GM19468 (cell line): ENCODE measurements around the gene UBL4A.
A peak's percentile ranks its signal among the peaks of the same experiment; 100 is the strongest.

Experiments used
- ATAC-seq: cut with Tn5 transposase; IDR thresholded peaks from one replicate; pipeline ENCODE4 v1.9.1; 2021; ENCODE audit warnings: mild to moderate bottlenecking, moderate library complexity, moderate number of reproducible peaks; ENCODE audit not compliant: unreplicated experiment; ENCODE audit errors: extremely low read depth

Gene UBL4A

DNA sequence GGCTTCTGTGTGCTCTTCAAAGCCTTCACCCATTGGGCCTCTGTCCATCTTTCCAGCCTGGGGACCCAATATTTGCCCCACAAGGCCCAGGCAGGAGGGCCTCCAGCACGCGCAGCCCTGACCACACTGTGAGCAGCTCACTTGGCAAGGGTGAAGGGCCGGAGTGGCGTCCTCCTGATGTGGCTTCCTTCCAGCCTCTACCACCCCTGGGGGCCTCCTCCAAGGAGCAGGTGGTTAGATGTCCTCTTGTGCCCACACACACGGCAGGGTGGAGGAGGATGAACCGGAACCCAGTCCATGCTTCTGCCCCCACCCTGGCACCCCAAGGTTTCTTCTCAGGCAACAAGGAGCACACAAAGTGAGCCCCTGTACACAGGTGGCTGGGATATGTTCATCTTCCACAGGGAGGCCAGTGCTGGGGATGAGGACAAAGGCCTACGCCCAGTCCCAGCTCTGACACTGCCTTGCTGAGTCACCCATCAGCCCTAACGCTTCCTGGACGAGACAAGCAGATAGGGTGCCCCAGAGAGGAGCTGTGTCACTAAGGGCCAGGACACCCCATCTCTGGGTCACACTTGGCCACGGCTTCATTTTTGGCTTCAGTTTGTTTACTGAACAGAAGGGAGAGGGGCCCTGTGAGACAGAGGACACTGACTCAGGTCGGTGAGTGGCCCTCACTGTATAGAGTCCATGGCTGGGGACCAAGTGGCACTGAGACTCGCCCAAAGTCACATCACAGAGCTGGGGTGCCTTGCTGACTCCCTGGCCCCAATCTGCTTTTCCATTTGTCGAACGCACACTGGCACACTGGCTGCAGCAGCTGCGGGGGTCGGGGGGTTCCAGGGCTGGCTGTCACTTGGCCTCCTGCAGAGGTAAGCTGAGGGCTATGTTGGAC is 1.9 kb downstream of the UBL4A start:
- ATAC-seq, result no peak

DNA sequence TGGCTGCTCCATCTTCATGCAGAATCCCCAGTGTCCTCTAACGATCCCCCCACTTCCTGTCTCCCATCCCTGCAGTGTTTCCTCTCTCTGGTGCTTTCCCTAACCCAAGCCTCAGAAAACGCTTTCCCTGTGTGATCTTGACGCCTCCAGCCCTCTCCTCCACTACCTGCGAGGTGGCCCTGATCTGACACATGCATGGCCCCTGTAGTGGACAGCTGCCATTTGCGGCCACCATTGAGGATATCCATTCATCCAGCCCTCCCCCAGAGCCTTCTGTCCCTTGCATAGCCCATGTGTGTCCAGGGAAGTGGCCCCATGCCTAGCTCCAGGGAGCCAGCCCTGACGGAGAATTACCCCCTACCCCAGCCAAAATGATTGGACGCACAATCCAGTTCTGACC is 3.1 kb downstream of the UBL4A start:
- no peak for ATAC-seq

DNA sequence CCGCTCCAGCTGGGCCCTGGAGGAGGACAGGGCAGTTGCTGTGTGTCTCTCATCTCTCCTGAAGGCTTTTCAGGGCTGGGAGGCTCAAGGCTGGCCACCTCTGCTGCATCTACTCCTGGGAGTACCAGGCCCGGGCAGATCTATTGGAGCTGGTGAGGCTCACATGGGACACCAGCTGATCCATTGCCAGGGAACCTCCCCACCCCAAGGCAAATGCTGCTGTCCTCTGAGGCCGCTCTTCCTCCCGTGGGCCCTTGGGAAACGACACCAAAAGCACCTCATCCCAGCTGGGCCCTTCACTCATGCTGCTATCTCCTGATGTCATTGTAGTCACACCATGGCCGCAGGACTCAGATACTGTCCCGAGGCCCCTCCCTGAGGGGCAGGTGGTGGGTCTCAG is 3.6 kb downstream of the UBL4A start:
- no peak for ATAC-seq

DNA sequence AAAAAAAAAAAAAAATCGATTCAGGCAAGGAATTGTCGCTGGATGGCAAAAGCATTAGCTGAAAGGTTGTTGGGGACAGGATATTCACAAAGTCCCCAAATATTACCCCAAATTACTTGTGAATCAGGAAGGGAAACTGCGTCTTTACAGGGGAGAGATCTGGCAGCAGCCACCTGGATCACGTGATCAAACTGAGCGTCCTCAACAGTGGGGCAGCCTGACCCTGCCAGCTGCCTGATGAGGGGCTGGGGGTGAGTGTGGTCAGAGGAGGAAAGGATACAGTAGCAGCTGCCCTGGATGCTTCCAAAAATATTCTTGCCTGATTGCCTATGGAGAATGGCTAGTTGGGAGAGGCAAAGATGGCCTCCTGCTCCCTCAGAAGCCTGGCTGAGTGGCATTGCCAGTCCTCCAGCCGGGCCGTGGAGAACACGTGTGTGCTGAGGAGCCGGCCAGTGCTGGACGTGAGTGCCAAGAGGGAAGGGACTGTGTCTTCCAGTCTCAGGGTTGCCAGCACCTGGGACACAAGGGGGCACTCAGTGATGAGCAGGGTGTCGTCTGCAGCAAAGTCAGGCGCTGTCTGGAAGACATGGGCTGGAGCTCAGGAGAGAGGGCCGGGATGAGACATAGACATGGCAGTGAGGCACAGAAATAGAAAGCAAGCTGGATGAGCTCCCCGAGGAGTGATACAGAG is 4.4 kb downstream of the UBL4A start:
- ATAC-seq, result no peak

DNA sequence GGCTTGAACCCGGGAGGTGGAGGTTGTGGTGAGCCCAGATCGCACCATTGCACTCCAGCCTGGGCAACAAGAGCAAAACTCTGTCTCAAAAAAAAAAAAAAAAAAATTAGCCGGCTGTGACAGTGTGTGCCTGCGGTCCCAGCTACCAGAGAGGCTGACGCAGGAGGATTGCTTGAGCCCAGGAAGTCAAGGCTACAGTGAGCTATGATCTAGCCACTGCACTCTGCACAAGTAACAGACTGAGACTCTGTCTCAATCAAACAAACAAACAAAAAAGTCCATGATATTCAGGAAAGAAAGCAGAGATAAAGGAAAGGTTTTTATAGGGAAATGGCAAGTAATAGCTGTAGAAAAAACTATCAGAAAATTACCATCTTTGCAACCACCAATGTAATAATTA is 5.2 kb downstream of the UBL4A start:
- no peak for ATAC-seq

DNA sequence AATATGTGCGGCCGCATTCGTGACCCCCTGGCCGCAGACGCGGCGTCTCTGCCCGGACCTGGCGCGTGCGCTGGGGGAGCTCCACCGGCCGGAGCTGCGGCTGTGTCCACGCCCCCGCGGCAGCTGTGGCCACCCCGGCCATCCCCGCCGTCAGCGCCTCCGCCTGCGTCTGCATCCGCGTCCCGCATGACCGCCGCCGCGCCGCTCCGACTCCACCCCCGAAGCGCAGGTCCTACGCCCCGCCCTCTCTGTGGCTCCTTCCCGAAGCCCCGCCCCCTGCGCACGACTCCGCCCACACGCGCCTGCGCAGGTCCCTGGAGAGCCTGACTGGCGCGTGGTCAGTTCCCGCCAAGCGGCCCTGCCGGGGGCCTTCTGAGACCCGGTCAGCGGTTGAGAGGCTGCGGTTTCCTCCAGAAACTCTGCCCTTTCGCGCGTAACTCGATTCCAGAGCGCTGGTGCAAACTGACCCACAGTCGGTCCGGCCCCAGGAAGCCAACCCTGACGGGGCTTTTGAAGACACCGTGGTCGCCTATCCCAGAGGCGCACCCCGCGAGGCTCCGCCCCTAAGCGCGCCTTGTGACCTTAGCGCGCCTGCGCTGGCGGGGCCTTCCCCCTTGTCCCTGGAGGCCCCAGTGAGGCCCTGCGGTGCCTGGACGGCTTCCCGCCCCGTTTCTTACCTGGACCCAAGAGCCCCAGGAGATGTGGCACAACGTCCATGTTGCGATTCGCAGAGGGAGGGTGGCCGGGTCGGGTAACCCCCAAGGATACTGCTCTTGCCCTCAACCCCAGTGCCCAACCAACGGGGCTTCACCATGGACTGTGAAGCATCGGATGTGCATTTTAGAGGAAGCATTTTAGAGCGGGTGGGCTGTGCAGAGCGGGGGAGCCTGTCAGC is 7.4 kb downstream of the UBL4A start, which contains the start of gene LAGE3:
LAGE3 (minus strand) TSS at position 554 of the 895 bp plus-strand sequence; CDS start at position 188, 366 bp downstream.
- peak; percentile 56 for ATAC-seq

DNA sequence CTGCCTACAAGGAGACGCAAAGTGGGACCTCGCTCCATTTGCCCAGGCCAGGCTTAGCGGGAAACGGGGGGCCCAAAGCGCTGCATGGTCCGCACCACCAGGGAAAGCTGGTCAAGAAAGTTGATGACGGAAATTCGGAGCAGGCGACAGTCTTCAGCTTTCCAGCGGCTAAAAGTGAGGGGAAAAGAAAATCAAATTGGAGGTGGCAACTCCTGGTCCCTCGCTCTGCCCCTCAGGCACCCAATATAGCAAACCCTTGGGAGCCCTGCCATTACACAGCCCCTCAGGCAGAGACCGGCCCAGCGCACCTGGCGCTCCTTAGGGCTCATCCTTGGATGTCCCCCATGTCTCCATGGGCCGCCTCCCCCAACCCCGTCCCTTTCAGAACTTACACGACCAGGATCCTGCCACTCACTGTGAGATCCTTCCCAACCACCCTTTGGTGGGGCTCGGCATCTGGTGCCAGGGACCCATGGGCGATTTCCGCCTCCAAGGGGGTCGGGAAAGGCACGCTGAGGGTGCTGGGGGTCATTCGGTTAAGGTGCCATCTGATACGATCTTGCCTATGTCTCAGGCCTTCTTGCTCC is 8.4 kb downstream of the UBL4A start:
- ATAC-seq, result no peak

DNA sequence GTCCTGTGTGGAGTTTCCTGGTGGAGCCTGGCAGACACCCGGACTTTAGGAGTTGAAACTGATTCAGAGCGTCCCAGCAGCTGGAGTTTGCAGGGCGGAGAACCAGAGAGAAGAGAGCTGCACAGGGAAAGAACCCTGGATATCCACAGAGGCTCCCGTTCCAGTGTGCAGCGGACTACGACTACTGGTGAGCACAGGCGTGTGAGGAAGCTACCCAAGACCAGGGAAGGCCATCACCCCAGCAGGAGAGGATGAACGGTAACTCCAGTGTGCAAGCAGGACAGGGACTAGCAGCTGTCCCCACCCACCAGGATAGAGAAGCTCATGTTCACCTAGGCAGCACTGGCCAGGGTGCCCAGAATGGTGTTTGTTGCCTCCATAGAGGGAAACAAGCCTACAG is 9.6 kb downstream of the UBL4A start:
- ATAC-seq, result no peak

DNA sequence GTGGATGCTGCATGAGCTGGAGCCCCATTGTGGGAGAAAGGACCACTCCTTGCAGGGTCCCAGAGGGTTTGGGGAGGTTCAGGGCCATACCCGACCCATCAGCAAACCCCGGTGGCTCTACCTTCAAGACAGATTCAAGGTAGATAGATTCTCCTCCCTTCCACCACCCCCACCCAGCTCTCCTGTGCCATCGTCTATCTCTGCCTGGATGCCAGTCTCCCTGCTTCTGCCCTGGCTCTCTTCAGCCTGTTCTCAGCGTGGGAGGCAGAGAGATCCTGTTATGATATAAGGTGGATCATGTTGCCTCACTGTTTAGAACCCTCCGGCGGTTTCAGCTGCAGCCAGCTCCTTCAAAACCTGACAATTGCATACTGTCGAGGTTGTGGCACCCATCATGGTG is 12.7 kb downstream of the UBL4A start:
- no peak for ATAC-seq

DNA sequence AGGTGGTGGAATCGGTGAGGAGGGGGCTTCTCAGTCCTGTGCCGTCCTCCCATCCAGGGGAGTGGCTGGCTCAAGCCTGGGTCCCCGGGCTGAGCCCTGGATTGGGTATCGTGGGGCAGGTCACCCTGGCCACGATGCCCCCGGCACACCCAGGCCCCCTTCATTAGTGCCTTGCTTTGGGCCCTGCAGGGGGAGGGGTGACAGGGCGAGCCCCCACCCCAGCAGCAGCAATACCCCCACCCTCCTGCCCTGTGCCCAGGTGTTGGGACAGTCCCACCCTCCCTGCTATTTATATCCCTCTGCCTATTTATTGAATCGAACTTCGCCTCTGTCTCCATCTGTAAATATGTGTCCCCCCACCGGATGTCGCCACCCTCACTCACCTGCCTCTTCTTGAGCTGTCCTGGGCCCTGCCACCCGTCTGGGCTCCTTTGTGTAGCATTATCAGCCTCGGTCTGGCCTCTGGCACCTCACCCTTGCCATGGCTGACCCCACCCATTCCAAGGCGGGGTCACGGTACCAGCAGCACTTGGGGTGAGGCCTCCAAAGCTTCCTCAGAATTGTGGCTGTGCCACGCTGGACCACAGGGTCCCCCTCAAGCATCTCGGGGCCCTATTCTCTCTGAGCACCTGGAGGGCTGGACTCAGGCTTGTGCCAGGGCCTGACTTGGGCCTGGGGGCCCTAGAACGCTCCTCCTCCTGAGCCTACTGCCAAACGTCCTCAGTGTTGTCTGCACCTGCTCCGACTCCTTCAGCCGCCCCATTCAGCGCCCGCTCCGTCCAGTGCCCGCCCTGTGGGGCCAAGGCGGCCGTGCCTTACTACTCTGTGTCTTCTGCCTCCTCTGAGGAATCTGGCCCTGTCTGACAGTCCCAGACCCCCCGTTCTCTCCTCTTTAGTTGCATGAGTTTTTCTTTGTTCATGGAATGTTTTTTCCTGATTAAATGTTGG is 13.5 kb downstream of the UBL4A start:
- no peak for ATAC-seq

DNA sequence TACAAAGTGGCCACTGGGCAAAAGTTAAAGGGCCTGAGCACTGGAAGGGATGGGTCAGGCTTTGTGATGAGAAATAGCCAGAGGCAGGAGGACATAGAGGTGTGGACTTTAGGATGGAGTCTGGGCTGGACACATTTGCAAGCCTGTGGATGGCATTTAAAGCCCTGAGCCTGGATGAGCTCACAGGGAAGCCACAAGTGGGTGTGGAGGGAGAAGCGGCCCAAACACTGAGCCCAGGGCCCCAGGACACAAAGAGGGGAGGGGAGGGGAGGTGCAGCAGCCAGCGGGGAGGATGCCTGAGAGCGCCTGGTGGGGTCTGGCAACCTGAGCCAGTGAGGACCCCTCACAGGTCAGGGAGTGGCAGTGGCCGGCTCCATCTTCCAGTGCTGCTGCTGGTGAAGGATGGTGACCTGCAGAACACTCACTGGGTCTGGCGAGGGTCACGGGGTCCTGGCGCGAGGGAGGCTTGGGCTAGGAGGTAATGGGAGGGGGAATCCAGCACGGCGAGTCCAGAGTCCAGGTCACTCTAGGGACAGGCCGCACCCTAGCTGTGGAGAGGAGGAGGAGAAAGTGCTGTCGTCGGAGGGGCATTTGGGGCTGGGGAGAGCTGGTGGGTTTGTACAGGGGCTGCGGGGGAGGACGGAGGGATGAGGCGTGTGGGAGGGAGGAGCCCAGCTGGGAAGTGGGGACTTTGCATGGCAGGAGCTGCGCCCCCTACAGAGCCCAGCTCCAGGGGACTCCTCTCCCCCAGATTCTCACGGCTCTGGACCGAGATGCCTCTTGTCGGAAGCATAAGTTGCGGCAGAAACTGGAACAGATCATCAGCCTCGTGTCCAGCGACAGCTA is 14.4 kb downstream of the UBL4A start:
- no peak for ATAC-seq

DNA sequence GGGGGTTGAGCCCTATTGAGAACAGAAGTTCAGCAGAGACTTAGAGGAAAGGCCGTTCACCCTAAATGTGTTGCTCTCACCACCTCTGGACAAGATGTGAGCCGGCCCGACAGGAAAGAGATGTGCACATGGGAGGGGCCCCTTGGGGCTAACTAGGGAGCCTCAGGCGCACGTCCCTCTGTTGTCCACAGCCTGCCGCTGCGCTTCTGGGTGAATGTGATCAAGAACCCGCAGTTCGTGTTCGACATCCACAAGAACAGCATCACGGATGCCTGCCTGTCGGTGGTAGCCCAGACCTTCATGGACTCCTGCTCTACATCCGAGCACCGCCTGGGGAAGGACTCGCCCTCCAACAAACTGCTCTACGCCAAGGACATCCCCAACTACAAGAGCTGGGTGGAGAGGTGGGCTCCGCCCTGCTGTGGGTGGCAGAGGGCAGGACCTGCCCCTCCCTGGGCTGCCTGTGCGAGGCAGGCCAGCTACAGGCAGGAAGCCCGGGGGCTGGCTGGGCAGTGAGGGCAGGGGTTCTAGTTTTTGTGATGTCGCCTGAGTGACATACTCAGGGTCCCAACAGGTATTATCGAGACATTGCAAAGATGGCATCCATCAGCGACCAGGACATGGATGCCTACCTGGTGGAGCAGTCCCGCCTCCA is 15.4 kb downstream of the UBL4A start:
- no peak for ATAC-seq

DNA sequence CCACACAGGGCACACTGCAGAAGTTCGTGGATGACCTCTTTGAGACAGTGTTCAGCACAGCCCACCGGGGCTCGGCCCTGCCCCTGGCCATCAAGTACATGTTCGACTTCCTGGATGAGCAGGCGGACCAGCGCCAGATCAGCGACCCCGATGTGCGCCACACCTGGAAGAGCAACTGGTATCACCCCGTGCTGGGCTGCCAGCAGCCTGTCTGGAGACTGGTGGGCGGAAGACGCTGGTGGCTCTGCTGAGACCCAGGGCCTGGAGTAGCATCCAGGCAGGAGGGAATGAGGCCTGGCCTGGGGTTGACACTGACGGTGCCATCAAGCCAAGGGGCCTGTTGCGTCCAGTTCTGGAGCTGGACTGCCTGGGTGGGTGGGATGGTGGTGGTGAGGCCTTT is 16.0 kb downstream of the UBL4A start:
- no peak for ATAC-seq

DNA sequence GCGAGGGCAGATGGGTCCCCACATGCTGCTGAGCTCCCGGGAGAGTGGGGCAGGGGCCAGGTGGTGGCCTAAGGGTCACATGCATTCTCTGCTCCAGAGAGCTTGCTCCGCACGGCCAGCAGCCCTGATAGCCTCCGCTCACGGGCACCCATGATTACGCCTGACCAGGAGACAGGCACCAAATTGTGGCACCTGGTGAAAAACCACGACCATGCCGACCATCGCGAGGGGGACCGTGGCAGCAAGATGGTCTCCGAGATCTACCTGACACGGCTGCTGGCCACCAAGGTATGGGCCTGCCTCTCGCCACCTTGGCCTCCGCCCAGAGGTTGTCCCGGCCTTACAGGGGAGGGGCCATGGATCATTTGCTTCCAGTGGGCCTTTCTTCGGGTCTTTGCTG is 16.5 kb downstream of the UBL4A start:
- ATAC-seq, result no peak

DNA sequence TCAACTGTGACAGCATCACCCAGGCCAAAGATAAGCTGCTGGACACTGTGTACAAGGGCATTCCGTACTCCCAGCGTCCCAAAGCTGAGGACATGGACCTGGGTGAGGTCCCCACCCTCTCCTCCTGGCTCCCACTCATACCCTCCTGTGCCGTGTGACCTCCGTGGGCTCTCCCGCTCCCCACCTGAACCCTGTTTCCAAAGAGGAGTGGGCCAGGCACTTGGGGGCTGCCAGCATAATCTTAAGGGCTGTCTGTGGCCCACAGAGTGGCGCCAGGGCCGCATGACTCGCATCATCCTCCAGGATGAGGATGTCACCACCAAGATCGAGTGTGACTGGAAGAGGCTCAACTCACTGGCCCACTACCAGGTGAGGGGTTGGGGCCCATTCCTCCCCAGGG is 17.3 kb downstream of the UBL4A start:
- ATAC-seq, result no peak

DNA sequence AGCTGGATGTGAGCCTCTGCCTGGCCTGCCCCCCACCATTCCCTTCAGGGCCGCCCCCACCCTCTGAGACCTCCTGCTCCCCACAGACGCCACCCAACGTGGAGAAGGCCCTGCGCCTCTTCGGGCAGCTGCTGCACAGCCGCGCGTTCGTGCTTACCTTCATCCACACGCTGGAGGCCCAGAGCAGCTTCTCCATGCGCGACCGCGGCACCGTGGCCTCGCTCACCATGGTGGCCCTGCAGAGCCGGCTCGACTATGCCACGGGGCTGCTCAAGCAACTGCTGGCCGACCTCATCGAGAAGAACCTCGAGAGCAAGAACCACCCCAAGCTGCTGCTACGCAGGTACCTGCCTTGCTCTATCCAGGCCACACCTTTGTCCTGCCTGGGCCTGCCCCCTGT is 18.2 kb downstream of the UBL4A start:
- no peak for ATAC-seq

DNA sequence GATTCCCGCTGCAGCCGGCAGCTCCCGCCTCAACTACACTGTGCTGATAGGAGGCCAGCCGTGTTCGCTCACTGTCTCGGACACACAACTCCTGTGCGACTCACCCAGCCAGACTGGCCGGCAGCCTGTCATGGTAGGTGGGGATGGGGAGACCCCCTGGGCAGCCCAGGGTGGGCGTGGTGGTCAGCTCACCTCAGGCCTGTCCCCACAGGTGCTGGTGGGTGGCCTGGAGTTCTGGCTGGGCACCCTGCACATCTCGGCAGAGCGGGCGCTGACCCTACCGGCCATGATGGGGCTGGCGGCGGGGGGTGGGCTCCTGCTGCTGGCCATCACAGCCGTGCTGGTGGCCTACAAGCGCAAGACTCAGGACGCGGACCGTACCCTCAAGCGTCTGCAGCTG is 18.9 kb downstream of the UBL4A start:
- ATAC-seq, result no peak

DNA sequence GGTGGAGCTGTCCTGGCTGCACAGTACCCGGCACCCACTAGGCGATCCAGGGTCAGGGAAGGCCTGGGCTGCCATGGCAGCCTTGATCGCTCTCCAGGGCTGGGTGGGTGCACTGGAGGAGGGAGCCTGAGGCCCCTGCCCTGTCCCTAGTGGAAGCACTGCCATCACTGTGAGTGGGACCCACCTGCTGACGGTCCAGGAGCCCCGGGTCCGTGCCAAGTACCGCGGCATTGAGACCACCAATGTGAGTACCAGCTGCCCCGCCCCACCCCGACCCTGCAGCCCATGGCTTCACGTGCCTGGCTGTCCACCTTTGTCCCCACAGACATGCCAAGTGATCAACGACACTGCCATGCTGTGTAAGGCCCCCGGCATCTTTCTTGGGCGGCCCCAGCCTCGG is 19.5 kb downstream of the UBL4A start:
- ATAC-seq, result no peak
